ENCODE data around the gene NIPBL.
"Not testable (repeated sequence)": the region's sequence is repeated elsewhere in the genome, so short reads cannot be mapped to it uniquely, and the experiment has no call there.

Gene NIPBL

GRCh38 chr5:37037840-37038239 lies 161.3 kb downstream of the NIPBL start:
- FAIRE-seq = no peak

- no peak for FAIRE-seq
Measured at GRCh38 chr5:37039824-37040223, 163.3 kb downstream of the NIPBL start.

GRCh38 chr5:37043693-37044092 lies 167.1 kb downstream of the NIPBL start:
- FAIRE-seq = no peak

GRCh38 chr5:37044120-37044519 lies 167.6 kb downstream of the NIPBL start:
- no peak for FAIRE-seq

GRCh38 chr5:37045703-37046102 lies 169.1 kb downstream of the NIPBL start:
- FAIRE-seq = no peak

- FAIRE-seq = no peak
Measured at GRCh38 chr5:37047947-37048346, 171.4 kb downstream of the NIPBL start.

GRCh38 chr5:37054391-37054790 lies 177.8 kb downstream of the NIPBL start:
- FAIRE-seq = no peak

GRCh38 chr5:37055383-37055990 lies 178.9 kb downstream of the NIPBL start:
- no peak for FAIRE-seq

- no peak for FAIRE-seq
Measured at GRCh38 chr5:37056762-37057161, 180.2 kb downstream of the NIPBL start.

GRCh38 chr5:37060030-37060429 lies 183.5 kb downstream of the NIPBL start:
- FAIRE-seq = no peak

- FAIRE-seq = no peak
Measured at GRCh38 chr5:37063739-37064138, 187.2 kb downstream of the NIPBL start.

- no peak for FAIRE-seq
Measured at GRCh38 chr5:37064442-37064841, 187.9 kb downstream of the NIPBL start.

GRCh38 chr5:37071487-37071886 lies 194.9 kb downstream of the NIPBL start:
- FAIRE-seq = no peak

GRCh38 chr5:37071901-37072581 lies 195.5 kb downstream of the NIPBL start:
- FAIRE-seq = no peak

GRCh38 chr5:37075399-37075950 lies 198.9 kb downstream of the NIPBL start:
- no peak for FAIRE-seq

GRCh38 chr5:37077146-37077545 lies 200.6 kb downstream of the NIPBL start:
- FAIRE-seq = no peak

GRCh38 chr5:37080697-37081096 lies 204.1 kb downstream of the NIPBL start:
- FAIRE-seq = no peak

GRCh38 chr5:37082977-37083376 lies 206.4 kb downstream of the NIPBL start:
- not testable (repeated sequence) for FAIRE-seq

GRCh38 chr5:37086026-37086425 lies 209.5 kb downstream of the NIPBL start:
- not testable (repeated sequence) for FAIRE-seq

GRCh38 chr5:37086466-37087173 lies 210.1 kb downstream of the NIPBL start:
- FAIRE-seq = no peak

GRCh38 chr5:37088009-37088408 lies 211.4 kb downstream of the NIPBL start:
- FAIRE-seq = no peak

- no peak for FAIRE-seq
Measured at GRCh38 chr5:37090123-37090726, 213.7 kb downstream of the NIPBL start.

GRCh38 chr5:37090781-37091180 lies 214.2 kb downstream of the NIPBL start:
- FAIRE-seq = no peak
